Sigmoid colon (tissue), 7 donors: ENCODE data around the gene CPNE4. TPM values are rescaled to one million over a fixed set of nuclear protein-coding genes. Genes with fewer than 3 reads are reported as not detected.

Source experiments
- DNase-seq: peaks from one replicate; pipeline ENCODE4 v3.0.0-alpha.2; 2019
- H3K27ac ChIP-seq, 4 donors: fragments of 200-600 bp; sonication (generic); one replicate each; pipeline ENCODE4 v1.5.1; 2016 to 2019; ENCODE audit warnings: mild to moderate bottlenecking in 1 of 4
- H3K27me3 ChIP-seq, 3 donors: fragments of 200-600 bp; sonication (generic); one replicate each; pipeline ENCODE4 v1.5.1; 2019; ENCODE audit warnings: mild to moderate bottlenecking in 1 of 3
- H3K36me3 ChIP-seq, 4 donors: fragments of 200-600 bp; sonication (generic); one replicate each; pipeline ENCODE4 v1.5.1; 2016 to 2019
- H3K4me1 ChIP-seq, 4 donors: fragments of 200-600 bp; sonication (generic); one replicate each; pipeline ENCODE4 v1.5.1; 2017 to 2019
- H3K4me3 ChIP-seq, 4 donors: fragments of 200-600 bp; sonication (generic); one replicate each; pipeline ENCODE4 v1.5.1; 2017 to 2019; ENCODE audit warnings: mild to moderate bottlenecking in 2 of 4, moderate library complexity in 1 of 4
- H3K9me3 ChIP-seq, 4 donors: fragments of 200-600 bp in 3 of 4; sonication (generic) in 3 of 4; one replicate each; pipeline versions ENCODE4 v1.5.1 to v1.6.1; 2013 to 2019
- EP300 ChIP-seq, 4 donors: sonication (generic); formaldehyde crosslinking; IDR thresholded peaks; one replicate each; pipeline ENCODE4 v1.6.1; 2017; ENCODE audit warnings: antibody characterized with exemption in 4 of 4
- POLR2A ChIP-seq, 2 donors: fragments of 450-650 bp; IDR thresholded peaks; one replicate each; pipeline ENCODE4 v1.6.1; 2016; ENCODE audit warnings: antibody characterized with exemption in 2 of 2, mild to moderate bottlenecking in 2 of 2, moderate library complexity in 2 of 2
- POLR2AphosphoS5 ChIP-seq, 4 donors: sonication (generic); formaldehyde crosslinking; IDR thresholded peaks; one replicate each; pipeline ENCODE4 v1.6.1; 2017; ENCODE audit warnings: antibody characterized with exemption in 4 of 4
- WGBS, 2 donors: extraction: QIAGEN DNeasy Blood & Tissue Kit; methylation state at CpG; one replicate each; pipeline ENCODE4 v1.1.7; 2013; 5-methylcytosine and 5-hydroxymethylcytosine counted together
- intact Hi-C: fragments of 100-400 bp; cut with DNase I; formaldehyde crosslinking; loops from one replicate; pipeline ENCODE4 v1.15.1; 2023
- polyA plus RNA-seq, 3 donors: library from polyadenylated mRNA; stranded (reverse); fragments of 200-250 nt; gene quantifications; one replicate each; pipeline ENCODE4 v1.2.3, GENCODE V29; 2013
- total RNA-seq, 4 donors: library from RNA; depleted of rRNA; stranded (reverse); fragments of >200 nt; gene quantifications; one replicate each; pipeline ENCODE4 v1.1.0, GENCODE V29; 2016
- TF ChIP-seq, protein P1 (sequence below), 4 experiments: fragments of 450-650 bp in 3 of 4; fragments of 200-600 bp in 1 of 4; IDR thresholded peaks; one replicate each; pipeline ENCODE4 v1.5.1; 2016 to 2019; ENCODE audit warnings: antibody characterized with exemption in 4 of 4, mild to moderate bottlenecking in 3 of 4, moderate library complexity in 2 of 4
- donor health status: healthy with polysubstance abuse.
- donor health status: Bipolar disorder and iron deficiency.
- donor health status: healthy.

The CPNE4 gene
- total and polyA plus RNA-seq, 7 donors: 0.23 to 1.1 (median 0.54) TPM; not detected in 2

DNA sequence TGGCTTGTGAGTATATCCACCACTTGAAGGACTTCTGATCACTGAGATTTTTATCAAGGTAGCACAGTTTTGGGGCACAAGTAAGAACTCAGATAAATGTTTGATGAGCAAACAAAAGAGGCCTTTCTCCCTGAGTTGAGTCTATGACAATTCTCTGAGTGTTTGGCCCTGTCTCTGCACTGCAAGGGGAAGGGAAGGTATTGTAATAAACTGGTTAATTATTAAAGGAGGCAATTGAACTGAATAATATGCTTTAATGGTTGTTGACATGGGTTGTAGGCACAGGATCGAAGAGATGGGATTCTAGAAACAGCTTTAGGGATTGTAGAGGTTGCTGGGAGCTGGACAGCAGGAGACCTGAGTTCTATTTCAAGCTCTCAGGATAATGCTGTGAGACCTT, 437.0 kb downstream of the CPNE4 start:
- intact Hi-C loops: no loop called here
- WGBS, 2 donors: 13 to 66% methylated on average over 1 of the region's 1 CpG
- Histone ChIP-seq H3K36me3 (no peaks in the 10 kb centered on the region), H3K27me3 (no peaks in the 10 kb centered on the region), H3K9me3 (no peaks in the 10 kb centered on the region), H3K27ac (no peak overlapping the region), H3K4me3 (no peak overlapping the region), H3K4me1 (no peaks in the 10 kb centered on the region)
- no peak for DNase-seq
- TF ChIP-seq POLR2A (IDR thresholded peaks at IDR 0.05) (no peak), EP300 (IDR thresholded peaks at IDR 0.05) (no peak), POLR2AphosphoS5 (IDR thresholded peaks at IDR 0.05) (no peak)
- TF ChIP-seq, protein P1, sequence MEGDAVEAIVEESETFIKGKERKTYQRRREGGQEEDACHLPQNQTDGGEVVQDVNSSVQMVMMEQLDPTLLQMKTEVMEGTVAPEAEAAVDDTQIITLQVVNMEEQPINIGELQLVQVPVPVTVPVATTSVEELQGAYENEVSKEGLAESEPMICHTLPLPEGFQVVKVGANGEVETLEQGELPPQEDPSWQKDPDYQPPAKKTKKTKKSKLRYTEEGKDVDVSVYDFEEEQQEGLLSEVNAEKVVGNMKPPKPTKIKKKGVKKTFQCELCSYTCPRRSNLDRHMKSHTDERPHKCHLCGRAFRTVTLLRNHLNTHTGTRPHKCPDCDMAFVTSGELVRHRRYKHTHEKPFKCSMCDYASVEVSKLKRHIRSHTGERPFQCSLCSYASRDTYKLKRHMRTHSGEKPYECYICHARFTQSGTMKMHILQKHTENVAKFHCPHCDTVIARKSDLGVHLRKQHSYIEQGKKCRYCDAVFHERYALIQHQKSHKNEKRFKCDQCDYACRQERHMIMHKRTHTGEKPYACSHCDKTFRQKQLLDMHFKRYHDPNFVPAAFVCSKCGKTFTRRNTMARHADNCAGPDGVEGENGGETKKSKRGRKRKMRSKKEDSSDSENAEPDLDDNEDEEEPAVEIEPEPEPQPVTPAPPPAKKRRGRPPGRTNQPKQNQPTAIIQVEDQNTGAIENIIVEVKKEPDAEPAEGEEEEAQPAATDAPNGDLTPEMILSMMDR (IDR thresholded peaks at IDR 0.05): no peak

DNA sequence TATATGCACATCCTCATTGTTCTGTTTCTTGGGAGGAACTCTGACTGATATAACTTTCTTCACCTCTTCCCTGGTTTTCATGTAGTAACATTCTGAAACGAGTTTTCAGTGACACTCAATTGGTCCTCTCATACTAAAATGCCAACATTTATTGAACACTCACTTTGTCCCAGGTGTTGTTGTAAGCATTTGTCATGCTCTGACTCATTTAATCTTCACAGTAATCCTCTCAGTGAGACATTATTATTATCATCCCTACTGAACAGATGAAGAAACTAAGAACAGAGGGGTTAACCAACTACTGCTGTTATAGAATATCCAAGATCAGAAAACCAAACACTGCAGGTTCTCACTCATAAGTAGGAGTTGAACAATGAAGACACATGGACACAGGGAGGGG, 437.9 kb downstream of the CPNE4 start:
- WGBS, 2 donors: 66 to 72% methylated on average over 1 of the region's 1 CpG
- H3K27ac ChIP-seq: no peak overlapping the region

DNA sequence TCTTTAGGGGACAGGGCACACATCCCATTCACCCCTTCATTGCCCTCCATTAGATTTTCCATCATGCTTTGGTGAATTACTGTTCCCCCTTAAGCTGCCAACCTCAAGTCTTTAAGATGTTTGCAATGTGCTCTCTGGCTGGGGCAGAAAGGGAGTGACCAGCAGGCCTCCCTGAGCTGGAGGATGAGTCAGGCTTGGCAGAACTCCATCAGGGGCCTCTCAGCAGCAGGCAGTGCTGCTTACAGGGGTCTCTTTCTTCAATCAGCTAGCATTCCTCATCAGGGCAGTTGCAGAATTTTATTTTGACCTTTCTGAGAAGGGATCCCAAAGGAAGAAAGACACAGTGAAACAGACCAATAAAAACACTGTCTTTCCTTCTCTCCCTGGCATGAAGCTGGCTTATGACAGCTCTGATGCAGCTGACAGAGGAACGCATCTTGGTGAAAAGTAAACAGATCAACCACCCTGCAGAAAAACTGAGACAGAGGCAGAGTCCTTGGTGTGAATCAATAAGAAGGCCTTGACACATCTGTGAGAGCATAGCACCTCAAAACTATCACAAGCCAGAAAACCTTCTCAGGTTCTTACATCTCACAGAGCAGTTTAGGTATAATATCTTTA, 443.3 kb downstream of the CPNE4 start:
- H3K4me1 ChIP-seq: peaks cover 0 to 6% (median 0%) of the 10 kb centered on the region in 4 donors
- no peaks in the 10 kb centered on the region for H3K27me3 ChIP-seq
- intact Hi-C loops: no loop called here
- H3K9me3 ChIP-seq: no peaks in the 10 kb centered on the region
- WGBS, 2 donors: 20 to 66% methylated on average over 1 of the region's 1 CpG
- H3K4me3 ChIP-seq: no peak overlapping the region
- no peak for TF ChIP-seq EP300 (IDR thresholded peaks at IDR 0.05)
- no peak for TF ChIP-seq POLR2A (IDR thresholded peaks at IDR 0.05)
- TF ChIP-seq POLR2AphosphoS5 (IDR thresholded peaks at IDR 0.05): no peak
- TF ChIP-seq, protein P1 (IDR thresholded peaks at IDR 0.05): no peak
- H3K36me3 ChIP-seq: no peaks in the 10 kb centered on the region
- no peak for DNase-seq
- no peak overlapping the region for H3K27ac ChIP-seq

More for the DNA sequence above, 437.9 kb downstream of the CPNE4 start:
- no peak for TF ChIP-seq POLR2AphosphoS5 (IDR thresholded peaks at IDR 0.05)
- TF ChIP-seq, protein P1 (IDR thresholded peaks at IDR 0.05): no peak
- no peak for TF ChIP-seq EP300 (IDR thresholded peaks at IDR 0.05)
- no peak for TF ChIP-seq POLR2A (IDR thresholded peaks at IDR 0.05)
- H3K36me3 ChIP-seq: no peaks in the 10 kb centered on the region
- DNase-seq: no peak
- H3K27me3 ChIP-seq: no peaks in the 10 kb centered on the region
- H3K4me1 ChIP-seq: no peaks in the 10 kb centered on the region
- intact Hi-C loops: no loop called here
- no peaks in the 10 kb centered on the region for H3K9me3 ChIP-seq
- no peak overlapping the region for H3K4me3 ChIP-seq

DNA sequence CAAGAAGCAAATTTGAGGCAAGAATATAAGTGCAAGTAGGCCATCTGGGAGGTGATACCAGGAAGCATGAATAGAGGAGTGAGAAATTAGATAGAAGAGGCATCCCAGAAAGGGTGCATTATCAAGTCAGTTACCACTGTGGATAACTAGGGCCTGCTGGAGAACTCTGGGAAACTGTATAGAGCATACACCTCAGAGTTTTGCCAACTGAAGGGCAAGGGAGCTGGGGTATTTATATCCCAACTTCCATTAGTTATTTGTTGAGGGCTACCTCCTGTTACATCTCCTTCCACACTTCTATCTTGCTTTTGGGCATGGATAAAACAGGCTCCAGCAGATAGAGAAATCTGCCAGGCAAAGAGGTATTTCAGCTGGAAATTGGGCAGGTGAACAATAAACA, 448.5 kb downstream of the CPNE4 start:
- Histone ChIP-seq H3K36me3 (no peaks in the 10 kb centered on the region), H3K4me1 (peaks cover 0 to 2% (median 0%) of the 10 kb centered on the region in 4 donors), H3K9me3 (no peaks in the 10 kb centered on the region), H3K27me3 (no peaks in the 10 kb centered on the region), H3K27ac (no peak overlapping the region), H3K4me3 (no peak overlapping the region)
- DNase-seq: no peak
- TF ChIP-seq, protein P1 (IDR thresholded peaks at IDR 0.05): no peak
- no peak for TF ChIP-seq POLR2A (IDR thresholded peaks at IDR 0.05)
- TF ChIP-seq POLR2AphosphoS5 (IDR thresholded peaks at IDR 0.05): no peak
- TF ChIP-seq EP300 (IDR thresholded peaks at IDR 0.05): no peak
- intact Hi-C loops: no loop called here

DNA sequence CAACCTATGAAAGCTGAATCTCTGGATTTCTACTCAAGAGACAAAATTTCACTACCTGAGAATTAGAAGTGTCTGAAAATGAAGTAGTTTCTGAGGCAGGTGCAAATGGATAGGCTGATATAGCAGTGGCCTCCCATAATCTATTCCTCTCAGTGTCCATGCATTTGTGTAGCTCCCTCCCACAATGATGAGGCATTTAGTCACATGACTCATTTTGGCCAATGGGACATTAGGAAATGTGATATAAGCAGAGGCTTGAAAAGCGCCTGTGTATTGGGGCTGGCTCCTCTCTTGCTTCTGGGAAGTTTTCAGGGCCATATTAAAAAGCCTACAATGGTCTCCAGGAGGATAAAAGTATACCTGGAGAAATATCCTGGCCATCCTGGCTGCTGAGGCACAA, 452.4 kb downstream of the CPNE4 start:
- no peak for DNase-seq
- no peaks in the 10 kb centered on the region for H3K9me3 ChIP-seq
- no peaks in the 10 kb centered on the region for H3K36me3 ChIP-seq
- no peaks in the 10 kb centered on the region for H3K4me1 ChIP-seq
- intact Hi-C loops: no loop called here
- no peak overlapping the region for H3K27ac ChIP-seq
- no peak for TF ChIP-seq POLR2AphosphoS5 (IDR thresholded peaks at IDR 0.05)
- TF ChIP-seq EP300 (IDR thresholded peaks at IDR 0.05): no peak
- TF ChIP-seq POLR2A (IDR thresholded peaks at IDR 0.05): no peak
- TF ChIP-seq, protein P1 (IDR thresholded peaks at IDR 0.05): no peak
- H3K4me3 ChIP-seq: no peak overlapping the region
- WGBS, 2 donors: 91 to 93% methylated on average over 1 of the region's 1 CpG
- H3K27me3 ChIP-seq: no peaks in the 10 kb centered on the region
